Upper lobe of left lung (tissue), 6 donors: ENCODE results near the gene ST7. TPM values are rescaled to one million over a fixed set of nuclear protein-coding genes. Genes with fewer than 3 reads are reported as not detected.

ENCODE experiments used
- ATAC-seq, 2 donors: fragments of 200-7000 bp; cut with Tn5 transposase; one replicate each; pipeline ENCODE4 v1.9.1; 2022; ENCODE audit warnings: mild to moderate bottlenecking in 2 of 2, moderate library complexity in 2 of 2; ENCODE audit not compliant: low FRiP score in 2 of 2
- DNase-seq, 2 donors: peaks; one replicate each; pipeline ENCODE4 v3.0.0-alpha.2; 2019 to 2020
- H3K27ac ChIP-seq, 4 donors: fragments of 200-600 bp; sonication (generic); one replicate each; pipeline ENCODE4 v1.5.1; 2016 to 2019
- H3K27me3 ChIP-seq, 4 donors: fragments of 200-600 bp; sonication (generic); one replicate each; pipeline ENCODE4 v1.5.1; 2017 to 2019
- H3K36me3 ChIP-seq, 4 donors: fragments of 200-600 bp; sonication (generic); one replicate each; pipeline ENCODE4 v1.5.1; 2016 to 2019
- H3K4me1 ChIP-seq, 4 donors: fragments of 200-600 bp; sonication (generic); one replicate each; pipeline ENCODE4 v1.5.1; 2018 to 2019
- H3K4me3 ChIP-seq, 4 donors: fragments of 200-600 bp; sonication (generic); one replicate each; pipeline ENCODE4 v1.5.1; 2017 to 2019; ENCODE audit warnings: mild to moderate bottlenecking in 2 of 4, moderate library complexity in 1 of 4
- H3K9me3 ChIP-seq, 4 donors: fragments of 200-600 bp; sonication (generic); one replicate each; pipeline ENCODE4 v1.5.1; 2018 to 2019
- EP300 ChIP-seq, 4 donors: sonication (generic); formaldehyde crosslinking; IDR thresholded peaks; one replicate each; pipeline ENCODE4 v1.5.1; 2017; ENCODE audit warnings: antibody characterized with exemption in 4 of 4, control low read depth in 2 of 4
- POLR2A ChIP-seq, 4 donors: fragments of 450-650 bp; IDR thresholded peaks; one replicate each; pipeline ENCODE4 v1.5.1; 2016 to 2017; ENCODE audit warnings: antibody characterized with exemption in 4 of 4, mild to moderate bottlenecking in 2 of 4
- POLR2AphosphoS5 ChIP-seq, 2 donors: sonication (generic); formaldehyde crosslinking; IDR thresholded peaks; one replicate each; pipeline ENCODE4 v1.5.1; 2017; ENCODE audit warnings: antibody characterized with exemption in 2 of 2
- WGBS, 2 donors: methylation state at CpG; one replicate each; pipeline ENCODE4 v1.1.5; 2017 to 2018; 5-methylcytosine and 5-hydroxymethylcytosine counted together
- total RNA-seq, 6 donors: library from RNA; depleted of rRNA in 4 of 6; stranded (reverse); fragments of >200 nt in 4 of 6; gene quantifications; one replicate each; pipeline versions ENCODE4 v1.1.0 to v1.2.1, GENCODE V29; 2016 to 2021
- TF ChIP-seq, protein P1 (sequence below), 6 experiments: fragments of 450-650 bp in 4 of 6; fragments of 200-600 bp in 2 of 6; sonication (generic) in 2 of 6; IDR thresholded peaks; one replicate each; pipeline ENCODE4 v1.5.1; 2016 to 2019; ENCODE audit warnings: antibody characterized with exemption in 6 of 6
- donor health status: DM: no; HTN: no; CAD: no; lungs with moderate emphysema.
- donor health status: DM: no; HTN: yes; CAD: no; lungs with severe emphysema.

The ST7 gene
- total RNA-seq, 6 donors from 2014 or later, result 36.0 to 135 (median 73.4) TPM

DNA sequence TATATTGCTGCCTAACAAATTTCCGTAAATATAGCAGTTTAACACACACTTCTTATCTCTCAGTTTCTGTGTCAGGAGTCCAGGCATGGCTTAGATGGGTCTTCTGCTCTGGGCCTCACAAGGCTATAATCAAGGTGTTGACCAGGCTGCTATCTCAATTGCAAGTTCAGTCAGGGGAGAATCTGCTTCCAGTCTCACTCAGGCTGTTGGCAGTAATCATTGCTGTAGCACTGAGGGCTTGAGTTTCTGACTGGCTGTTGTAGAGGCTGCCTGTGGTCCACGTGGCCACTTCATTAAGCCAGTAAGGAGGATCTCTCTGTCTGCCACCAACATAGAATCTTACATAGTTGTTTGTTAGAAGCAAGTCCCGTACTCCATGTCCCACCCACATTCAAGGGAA is 138.4 kb downstream of the ST7 start:
- Histone ChIP-seq H3K27ac (peak overlapping the region in 1 of 4 donors; percentile 23), H3K9me3 (no peaks in the 10 kb centered on the region), H3K36me3 (no peaks in the 10 kb centered on the region), H3K27me3 (no peaks in the 10 kb centered on the region), H3K4me1 (peaks cover 21 to 40% (median 32%) of the 10 kb centered on the region in 4 donors), H3K4me3 (no peak overlapping the region)
- TF ChIP-seq, protein P1, sequence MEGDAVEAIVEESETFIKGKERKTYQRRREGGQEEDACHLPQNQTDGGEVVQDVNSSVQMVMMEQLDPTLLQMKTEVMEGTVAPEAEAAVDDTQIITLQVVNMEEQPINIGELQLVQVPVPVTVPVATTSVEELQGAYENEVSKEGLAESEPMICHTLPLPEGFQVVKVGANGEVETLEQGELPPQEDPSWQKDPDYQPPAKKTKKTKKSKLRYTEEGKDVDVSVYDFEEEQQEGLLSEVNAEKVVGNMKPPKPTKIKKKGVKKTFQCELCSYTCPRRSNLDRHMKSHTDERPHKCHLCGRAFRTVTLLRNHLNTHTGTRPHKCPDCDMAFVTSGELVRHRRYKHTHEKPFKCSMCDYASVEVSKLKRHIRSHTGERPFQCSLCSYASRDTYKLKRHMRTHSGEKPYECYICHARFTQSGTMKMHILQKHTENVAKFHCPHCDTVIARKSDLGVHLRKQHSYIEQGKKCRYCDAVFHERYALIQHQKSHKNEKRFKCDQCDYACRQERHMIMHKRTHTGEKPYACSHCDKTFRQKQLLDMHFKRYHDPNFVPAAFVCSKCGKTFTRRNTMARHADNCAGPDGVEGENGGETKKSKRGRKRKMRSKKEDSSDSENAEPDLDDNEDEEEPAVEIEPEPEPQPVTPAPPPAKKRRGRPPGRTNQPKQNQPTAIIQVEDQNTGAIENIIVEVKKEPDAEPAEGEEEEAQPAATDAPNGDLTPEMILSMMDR (IDR thresholded peaks at IDR 0.05), result no peak
- TF ChIP-seq POLR2AphosphoS5 (IDR thresholded peaks at IDR 0.05) (no peak), EP300 (IDR thresholded peaks at IDR 0.05) (no peak), POLR2A (IDR thresholded peaks at IDR 0.05) (no peak)
- 78 to 87% methylated on average over 3 of the region's 3 CpGs for WGBS, 2 donors
- no peak for ATAC-seq
- DNase-seq, result no peak

DNA sequence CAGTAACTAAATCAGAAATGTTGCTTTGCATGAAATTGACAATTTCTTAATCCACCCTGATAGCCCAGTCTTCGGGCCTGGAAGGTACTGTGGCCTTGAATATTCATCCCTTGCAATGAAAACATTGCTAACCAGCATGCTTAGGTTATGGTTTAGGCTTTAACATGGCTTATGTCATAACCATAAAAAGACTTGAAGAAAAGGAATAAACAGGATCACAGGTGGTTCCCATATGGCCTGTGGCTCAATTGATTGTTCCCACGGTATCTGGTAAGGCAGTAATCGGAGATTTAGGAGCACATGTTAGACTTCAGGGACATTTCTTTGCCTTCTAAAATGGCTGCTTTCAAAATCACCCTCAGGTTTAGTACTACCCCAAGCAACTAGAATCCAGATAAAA is 139.5 kb downstream of the ST7 start:
- 85 to 88% methylated on average over 3 of the region's 3 CpGs for WGBS, 2 donors

DNA sequence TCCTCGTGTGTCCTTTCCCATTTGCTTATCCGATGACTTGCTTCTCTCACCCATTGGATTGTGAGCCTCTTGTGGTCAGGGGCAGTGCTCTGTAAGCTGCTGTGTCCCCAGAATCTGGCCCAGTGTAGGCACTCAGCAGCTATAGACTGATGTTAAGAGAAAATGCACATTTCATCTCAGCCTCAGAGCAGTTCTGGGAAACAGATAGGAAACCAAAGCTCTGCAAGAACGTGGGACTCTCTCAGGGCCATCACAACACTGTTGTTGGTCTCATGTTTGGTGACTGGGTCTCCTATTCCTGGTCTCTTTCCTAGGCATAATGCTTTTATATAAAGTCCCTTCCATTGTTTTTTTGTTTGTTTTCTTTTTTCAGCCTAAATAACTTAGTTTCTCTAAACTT is 141.2 kb downstream of the ST7 start:
- no peaks in the 10 kb centered on the region for H3K36me3 ChIP-seq
- no peaks in the 10 kb centered on the region for H3K9me3 ChIP-seq
- WGBS, 2 donors, result 82 to 85% methylated on average over 3 of the region's 3 CpGs
- ATAC-seq, result no peak
- TF ChIP-seq POLR2A (IDR thresholded peaks at IDR 0.05) (no peak), EP300 (IDR thresholded peaks at IDR 0.05) (no peak), POLR2AphosphoS5 (IDR thresholded peaks at IDR 0.05) (no peak)
- TF ChIP-seq, protein P1 (IDR thresholded peaks at IDR 0.05), result no peak
- no peaks in the 10 kb centered on the region for H3K27me3 ChIP-seq
- H3K4me1 ChIP-seq, result peaks cover 13 to 32% (median 20%) of the 10 kb centered on the region in 4 donors
- H3K27ac ChIP-seq, result no peak overlapping the region
- no peak for DNase-seq
- no peak overlapping the region for H3K4me3 ChIP-seq

More for the DNA sequence above, 139.5 kb downstream of the ST7 start:
- TF ChIP-seq EP300 (IDR thresholded peaks at IDR 0.05) (no peak), POLR2AphosphoS5 (IDR thresholded peaks at IDR 0.05) (no peak), POLR2A (IDR thresholded peaks at IDR 0.05) (no peak)
- TF ChIP-seq, protein P1 (IDR thresholded peaks at IDR 0.05), result no peak
- no peaks in the 10 kb centered on the region for H3K36me3 ChIP-seq
- ATAC-seq (no peak), DNase-seq (no peak)
- no peaks in the 10 kb centered on the region for H3K9me3 ChIP-seq
- no peak overlapping the region for H3K27ac ChIP-seq
- no peak overlapping the region for H3K4me3 ChIP-seq
- H3K27me3 ChIP-seq, result no peaks in the 10 kb centered on the region
- H3K4me1 ChIP-seq, result peaks cover 15 to 35% (median 25%) of the 10 kb centered on the region in 4 donors

DNA sequence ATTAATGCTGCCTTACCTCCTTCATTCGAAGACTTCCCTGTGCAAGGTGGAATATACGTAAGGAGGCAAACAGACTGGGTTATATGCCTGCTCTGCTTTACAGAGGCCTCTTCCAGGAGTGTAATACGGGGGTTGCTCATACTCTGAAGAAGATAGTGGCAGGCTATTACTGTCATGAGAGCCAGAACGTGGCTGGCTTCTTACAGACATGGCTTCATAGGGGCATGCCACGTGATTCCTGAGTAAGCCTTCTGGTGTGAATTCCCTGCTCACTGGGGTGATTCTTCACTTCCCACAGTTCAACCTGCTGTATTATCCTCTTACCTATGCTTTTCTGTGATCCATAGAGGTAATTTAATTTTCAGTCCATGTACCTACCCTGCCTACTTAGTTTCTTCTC is 141.8 kb downstream of the ST7 start:
- H3K4me1 ChIP-seq, result peaks cover 13 to 29% (median 19%) of the 10 kb centered on the region in 4 donors
- WGBS, 2 donors, result 88 to 97% methylated on average over 5 of the region's 5 CpGs

More for the DNA sequence above, 141.8 kb downstream of the ST7 start:
- Histone ChIP-seq H3K27ac (no peak overlapping the region), H3K36me3 (no peaks in the 10 kb centered on the region), H3K4me3 (no peak overlapping the region), H3K27me3 (no peaks in the 10 kb centered on the region), H3K9me3 (no peaks in the 10 kb centered on the region)
- DNase-seq (no peak), ATAC-seq (no peak)
- TF ChIP-seq POLR2A (IDR thresholded peaks at IDR 0.05), result no peak
- TF ChIP-seq POLR2AphosphoS5 (IDR thresholded peaks at IDR 0.05), result no peak
- no peak for TF ChIP-seq EP300 (IDR thresholded peaks at IDR 0.05)
- TF ChIP-seq, protein P1 (IDR thresholded peaks at IDR 0.05), result no peak
